Lung (tissue), 12 donors: Measurements from ENCODE around the gene MPND. TPM values are rescaled to one million over a fixed set of nuclear protein-coding genes. Genes with fewer than 3 reads are reported as not detected.
A peak's percentile ranks its signal among the peaks of the same experiment; 100 is the strongest.

Source experiments
- ATAC-seq: fragments of 200-7000 bp; cut with Tn5 transposase; one replicate; pipeline ENCODE4 v1.9.1; 2020; ENCODE audit warnings: moderate number of reproducible peaks; ENCODE audit not compliant: insufficient read depth, low FRiP score
- DNase-seq, 3 donors: peaks; one replicate each; pipeline ENCODE4 v3.0.0-alpha.2; 2013 to 2017
- H3K27ac ChIP-seq, 2 donors: one replicate each; pipeline ENCODE4 v1.5.1; 2013; ENCODE audit warnings: mild to moderate bottlenecking in 2 of 2, moderate library complexity in 2 of 2, control low read depth in 1 of 2, inconsistent platforms in 1 of 2, low read depth in 1 of 2, low read length in 1 of 2
- H3K27me3 ChIP-seq, 3 donors: one replicate each; pipeline ENCODE4 v1.5.1; 2013; ENCODE audit warnings: low read length in 2 of 3; ENCODE audit not compliant: control insufficient read depth in 3 of 3, insufficient read depth in 3 of 3
- H3K36me3 ChIP-seq, 4 donors: one replicate each; pipeline ENCODE4 v1.5.1; 2013; ENCODE audit warnings: low read length in 4 of 4, mild to moderate bottlenecking in 1 of 4, moderate library complexity in 1 of 4; ENCODE audit not compliant: control insufficient read depth in 4 of 4, insufficient read depth in 4 of 4
- H3K4me1 ChIP-seq, 5 donors: one replicate each; pipeline ENCODE4 v1.5.1; 2013; ENCODE audit warnings: low read length in 5 of 5, mild to moderate bottlenecking in 2 of 5, moderate library complexity in 1 of 5; ENCODE audit not compliant: control insufficient read depth in 5 of 5, insufficient read depth in 5 of 5
- H3K4me3 ChIP-seq: one replicate; pipeline ENCODE4 v1.5.1; 2013; ENCODE audit warnings: mild to moderate bottlenecking, control low read depth, moderate library complexity
- H3K9ac ChIP-seq, 2 donors: one replicate each; pipeline ENCODE4 v1.5.1; 2013; ENCODE audit warnings: low read length in 2 of 2, control low read depth in 1 of 2; ENCODE audit not compliant: insufficient read depth in 1 of 2
- H3K9me3 ChIP-seq, 4 donors: one replicate each; pipeline ENCODE4 v1.5.1; 2013; ENCODE audit warnings: low read length in 3 of 4, mild to moderate bottlenecking in 1 of 4, moderate library complexity in 1 of 4; ENCODE audit not compliant: control insufficient read depth in 4 of 4, insufficient read depth in 3 of 4
- CTCF ChIP-seq: IDR thresholded peaks from 2 replicates; pipeline ENCODE4 v1.5.1; 2012; ENCODE audit warnings: mild to moderate bottlenecking; ENCODE audit errors: control extremely low read depth, extremely low read depth
- WGBS, 2 donors: extraction: QIAGEN DNeasy Blood & Tissue Kit; methylation state at CpG; one replicate each; pipeline ENCODE4 v1.1.7; 2013; 5-methylcytosine and 5-hydroxymethylcytosine counted together
- polyA plus RNA-seq, 2 donors: library from polyadenylated mRNA; stranded (reverse); fragments of 200-250 nt; gene quantifications; one replicate each; pipeline ENCODE4 v1.2.1, GENCODE V29; 2013
- total RNA-seq, 2 donors: library from RNA; depleted of rRNA in 1 of 2; stranded (reverse); fragments of >200 nt in 1 of 2; gene quantifications; one replicate each; pipeline ENCODE4 v1.2.1, GENCODE V29; 2014 to 2021
- donor health status: control.
- donor health status: control.
- donor health status: Bipolar disorder and iron deficiency.
- donor health status: healthy.
- donor health status: DM: yes; HTN: yes; CAD: no.

Gene MPND
- total and polyA plus RNA-seq, 4 donors = 9.1 to 32.3 (median 24.6) TPM

GRCh38 chr19:4326215-4326836, 17.0 kb upstream of the MPND start:
- Histone ChIP-seq H3K4me3 (no peak overlapping the region), H3K36me3 (no peaks in the 10 kb centered on the region), H3K27me3 (peaks cover 0 to 6% (median 2%) of the 10 kb centered on the region in 3 donors), H3K27ac (no peak overlapping the region), H3K4me1 (peaks cover 0 to 10% (median 2%) of the 10 kb centered on the region in 5 donors), H3K9me3 (no peaks in the 10 kb centered on the region), H3K9ac (no peak overlapping the region)
- no peak for DNase-seq
- TF ChIP-seq CTCF = no peak
- 51 to 69% methylated on average over 13 of the region's 13 CpGs for WGBS, 2 donors
- ATAC-seq = no peak

GRCh38 chr19:4326837-4327251, 16.5 kb upstream of the MPND start:
- no peak overlapping the region for H3K9ac ChIP-seq
- 9 to 26% methylated on average over 33 of the region's 33 CpGs for WGBS, 2 donors

GRCh38 chr19:4327252-4327876, 16.0 kb upstream of the MPND start:
- Histone ChIP-seq H3K9ac (no peak overlapping the region), H3K27me3 (peaks cover 0 to 6% (median 2%) of the 10 kb centered on the region in 3 donors), H3K4me3 (no peak overlapping the region), H3K4me1 (peaks cover 0 to 10% (median 2%) of the 10 kb centered on the region in 5 donors), H3K36me3 (no peaks in the 10 kb centered on the region), H3K9me3 (no peaks in the 10 kb centered on the region), H3K27ac (no peak overlapping the region)
- DNase-seq (peak; percentile 49 to 63 (median 59)), ATAC-seq (peak; percentile 61)
- WGBS, 2 donors = 5 to 9% methylated on average over 30 of the region's 30 CpGs
- no peak for TF ChIP-seq CTCF

More at GRCh38 chr19:4326837-4327251, 16.5 kb upstream of the MPND start:
- ATAC-seq (no peak), DNase-seq (no peak)
- H3K36me3 ChIP-seq = no peaks in the 10 kb centered on the region
- H3K9me3 ChIP-seq = no peaks in the 10 kb centered on the region
- TF ChIP-seq CTCF = no peak
- no peak overlapping the region for H3K4me3 ChIP-seq
- peaks cover 0 to 6% (median 2%) of the 10 kb centered on the region in 3 donors for H3K27me3 ChIP-seq
- no peak overlapping the region for H3K27ac ChIP-seq
- H3K4me1 ChIP-seq = peaks cover 0 to 10% (median 2%) of the 10 kb centered on the region in 5 donors
